NB4 (cell line): ENCODE data around the gene TEX53.

Experiments
- CTCF ChIP-seq: IDR thresholded peaks from one replicate; pipeline ENCODE4 v1.5.1; 2012; ENCODE audit warnings: low read depth, low read length
- MAX ChIP-seq: IDR thresholded peaks from 2 replicates; pipeline ENCODE4 v1.6.1; 2011; ENCODE audit warnings: low read depth, low read length
- MYC ChIP-seq: IDR thresholded peaks from 2 replicates; pipeline ENCODE4 v1.6.1; 2011; ENCODE audit warnings: low read depth, low read length
- POLR2A ChIP-seq: IDR thresholded peaks from 2 replicates; pipeline ENCODE4 v1.6.1; 2011; ENCODE audit warnings: mild to moderate bottlenecking; ENCODE audit not compliant: insufficient read length; ENCODE audit errors: extremely low read depth

- no peak for TF ChIP-seq MAX
- TF ChIP-seq CTCF, result no peak
- no peak for TF ChIP-seq POLR2A
- TF ChIP-seq MYC, result no peak
Observed at GRCh38 chr9:114671605-114672004, 14.0 kb upstream of the TEX53 start.
